GM12873 (cell line): ENCODE data around the gene ALDH1A3.

Source experiments
- CTCF ChIP-seq: IDR thresholded peaks from 2 replicates; pipeline ENCODE4 v1.5.1; 2012; ENCODE audit warnings: low read depth, mild to moderate bottlenecking, moderate library complexity, low read length, control low read depth; ENCODE audit not compliant: insufficient read depth; ENCODE audit errors: missing control alignments

Gene ALDH1A3

GRCh38 chr15:100889385-100890050 lies 9.9 kb downstream of the ALDH1A3 start:
- no peak for TF ChIP-seq CTCF

- no peak for TF ChIP-seq CTCF
Observed at GRCh38 chr15:100890051-100890720, 10.6 kb downstream of the ALDH1A3 start.

- TF ChIP-seq CTCF: no peak
Observed at GRCh38 chr15:100890850-100891249, 11.2 kb downstream of the ALDH1A3 start.

GRCh38 chr15:100891307-100892012 lies 11.8 kb downstream of the ALDH1A3 start:
- TF ChIP-seq CTCF: no peak

GRCh38 chr15:100892013-100892355 lies 12.4 kb downstream of the ALDH1A3 start:
- no peak for TF ChIP-seq CTCF

GRCh38 chr15:100893261-100893963 lies 13.8 kb downstream of the ALDH1A3 start:
- TF ChIP-seq CTCF: no peak

GRCh38 chr15:100893964-100894295 lies 14.3 kb downstream of the ALDH1A3 start:
- no peak for TF ChIP-seq CTCF
